Lower lobe of right lung (tissue), 2 donors: Measurements from ENCODE around the gene PHOX2B. TPM values are rescaled to one million over a fixed set of nuclear protein-coding genes. Genes with fewer than 3 reads are reported as not detected.

Experiments used
- ATAC-seq, 2 donors: fragments of 200-7000 bp; cut with Tn5 transposase; one replicate each; pipeline ENCODE4 v1.9.1; 2020 to 2022; ENCODE audit warnings: mild to moderate bottlenecking in 2 of 2, moderate library complexity in 2 of 2
- DNase-seq: peaks from one replicate; pipeline ENCODE4 v3.0.0-alpha.2; 2020
- H3K27ac ChIP-seq: fragments of 200-600 bp; one replicate; pipeline ENCODE4 v1.8.0; 2022
- H3K27me3 ChIP-seq: fragments of 200-600 bp; one replicate; pipeline ENCODE4 v1.8.0; 2022; ENCODE audit warnings: low read depth
- H3K36me3 ChIP-seq: fragments of 200-600 bp; one replicate; pipeline ENCODE4 v1.8.0; 2022; ENCODE audit warnings: mild to moderate bottlenecking
- H3K4me1 ChIP-seq: fragments of 200-600 bp; one replicate; pipeline ENCODE4 v1.8.0; 2022
- H3K4me3 ChIP-seq: fragments of 200-600 bp; one replicate; pipeline ENCODE4 v1.8.0; 2022; ENCODE audit warnings: mild to moderate bottlenecking
- H3K9me3 ChIP-seq: fragments of 200-600 bp; one replicate; pipeline ENCODE4 v1.8.0; 2022
- CTCF ChIP-seq: fragments of 200-600 bp; IDR thresholded peaks from one replicate; pipeline ENCODE4 v1.8.0; 2022; ENCODE audit warnings: antibody characterized with exemption, mild to moderate bottlenecking
- intact Hi-C: fragments of 100-400 bp; cut with DNase I; formaldehyde crosslinking; loops from one replicate; pipeline ENCODE4 v1.11.0; 2022
- total RNA-seq: library from RNA; stranded (reverse); fragmentation: NEBNext Ultra II Directional; extraction: Animal tissue kit (Norgen Biotek cat#: 25700); gene quantifications from one replicate; pipeline ENCODE4 v1.2.1, GENCODE V29; 2021
- donor health status: DM: no; HTN: yes; CAD: no; lungs with severe emphysema.

Gene PHOX2B
- total RNA-seq, 1 donor from 2014 or later, result not detected

- H3K9me3 ChIP-seq, result no peaks in the 10 kb centered on the region
- ATAC-seq, result no peak
- H3K36me3 ChIP-seq, result no peaks in the 10 kb centered on the region
- no peak overlapping the region for H3K4me3 ChIP-seq
- DNase-seq, result no peak
- no peak overlapping the region for H3K27ac ChIP-seq
- intact Hi-C loops, result no loop called here
- no peak for TF ChIP-seq CTCF
- H3K27me3 ChIP-seq, result peaks cover 8% of the 10 kb centered on the region
- no peaks in the 10 kb centered on the region for H3K4me1 ChIP-seq
Observed at GRCh38 chr4:41727861-41728572, 20.5 kb downstream of the PHOX2B start.

- Histone ChIP-seq H3K36me3 (no peaks in the 10 kb centered on the region), H3K4me1 (no peaks in the 10 kb centered on the region), H3K4me3 (no peak overlapping the region), H3K9me3 (no peaks in the 10 kb centered on the region), H3K27ac (no peak overlapping the region), H3K27me3 (peaks cover 8% of the 10 kb centered on the region)
- intact Hi-C loops, result no loop called here
- DNase-seq (no peak), ATAC-seq (no peak)
- no peak for TF ChIP-seq CTCF
Observed at GRCh38 chr4:41725254-41725653, 23.3 kb downstream of the PHOX2B start.

- no peak for TF ChIP-seq CTCF
- Histone ChIP-seq H3K27me3 (peaks cover 11% of the 10 kb centered on the region), H3K9me3 (no peaks in the 10 kb centered on the region), H3K27ac (no peak overlapping the region), H3K4me3 (no peak overlapping the region), H3K36me3 (no peaks in the 10 kb centered on the region), H3K4me1 (no peaks in the 10 kb centered on the region)
- no peak for DNase-seq
- no peak for ATAC-seq
- intact Hi-C loops, result no loop called here
Observed at GRCh38 chr4:41723286-41723685, 25.2 kb downstream of the PHOX2B start.

- H3K27me3 ChIP-seq, result peaks cover 8% of the 10 kb centered on the region
Observed at GRCh38 chr4:41722181-41722580, 26.3 kb downstream of the PHOX2B start.

GRCh38 chr4:41719417-41719816 lies 29.1 kb downstream of the PHOX2B start:
- ATAC-seq, result no peak
- H3K9me3 ChIP-seq, result no peaks in the 10 kb centered on the region
- no peaks in the 10 kb centered on the region for H3K4me1 ChIP-seq
- H3K27ac ChIP-seq, result no peak overlapping the region
- H3K27me3 ChIP-seq, result peaks cover 8% of the 10 kb centered on the region
- H3K36me3 ChIP-seq, result no peaks in the 10 kb centered on the region
- no peak for DNase-seq
- intact Hi-C loops, result no loop called here
- H3K4me3 ChIP-seq, result no peak overlapping the region
- TF ChIP-seq CTCF, result no peak

More at GRCh38 chr4:41722181-41722580, 26.3 kb downstream of the PHOX2B start:
- Histone ChIP-seq H3K9me3 (no peaks in the 10 kb centered on the region), H3K27ac (no peak overlapping the region), H3K4me3 (no peak overlapping the region), H3K4me1 (no peaks in the 10 kb centered on the region), H3K36me3 (no peaks in the 10 kb centered on the region)
- intact Hi-C loops, result no loop called here
- ATAC-seq (no peak), DNase-seq (no peak)
- TF ChIP-seq CTCF, result no peak
